Left renal pelvis (tissue), 4 donors: ENCODE measurements around the gene EDAR. TPM values are rescaled to one million over a fixed set of nuclear protein-coding genes. Genes with fewer than 3 reads are reported as not detected.

ENCODE experiments used
- DNase-seq, 4 donors: peaks; one replicate each; pipeline ENCODE4 v3.0.0-alpha.2; 2013; ENCODE audit warnings: low read depth in 4 of 4, low spot score in 3 of 4
- polyA plus RNA-seq, 4 donors: library from polyadenylated mRNA; unstranded; fragments of 120-200 nt; gene quantifications; one replicate each; pipeline ENCODE4 v1.2.1, GENCODE V29; 2013; ENCODE audit not compliant: insufficient read length in 4 of 4

EDAR gene
- polyA plus RNA-seq, 4 donors = 1.6 to 3.5 (median 3.3) TPM

DNA sequence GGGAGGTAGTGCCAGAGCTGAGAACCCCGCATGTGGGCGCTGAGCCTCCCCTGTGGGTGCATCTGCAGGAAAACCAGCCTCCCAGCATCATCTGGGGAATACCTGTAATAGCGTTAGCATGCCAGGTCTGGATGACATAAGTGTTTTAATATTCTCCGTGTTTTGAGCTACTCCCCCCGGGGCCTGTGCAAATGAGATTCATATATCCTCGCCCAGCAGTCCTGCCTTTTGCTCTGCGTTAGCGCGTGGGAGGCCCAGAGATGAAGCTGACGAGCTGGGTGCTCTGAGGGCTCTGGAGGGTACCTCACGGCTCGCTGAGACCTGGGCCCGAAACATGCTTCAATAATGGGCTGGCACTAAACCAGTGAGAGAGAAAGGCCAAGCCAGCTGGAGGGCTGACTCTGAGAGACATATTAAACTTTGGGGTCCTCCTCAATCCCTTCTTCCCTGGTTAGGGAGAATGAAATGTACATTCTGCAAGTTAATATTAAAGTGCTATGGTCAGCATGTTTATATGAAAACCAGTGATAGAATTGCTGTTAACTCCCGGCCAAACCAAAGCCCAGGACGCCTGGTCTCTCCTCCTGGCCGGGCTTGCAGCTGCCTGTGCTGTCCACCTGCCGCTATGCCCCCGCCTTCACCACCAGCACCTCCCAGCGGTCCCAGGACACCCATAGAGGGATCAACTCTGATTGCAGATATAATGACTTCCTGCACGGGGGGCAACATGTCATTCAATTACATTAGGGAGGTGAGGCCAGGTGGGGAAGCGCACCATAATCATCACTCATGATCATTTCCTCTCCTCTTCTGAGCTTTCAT lies 77.0 kb downstream of the EDAR start:
- DNase-seq = no peak

DNA sequence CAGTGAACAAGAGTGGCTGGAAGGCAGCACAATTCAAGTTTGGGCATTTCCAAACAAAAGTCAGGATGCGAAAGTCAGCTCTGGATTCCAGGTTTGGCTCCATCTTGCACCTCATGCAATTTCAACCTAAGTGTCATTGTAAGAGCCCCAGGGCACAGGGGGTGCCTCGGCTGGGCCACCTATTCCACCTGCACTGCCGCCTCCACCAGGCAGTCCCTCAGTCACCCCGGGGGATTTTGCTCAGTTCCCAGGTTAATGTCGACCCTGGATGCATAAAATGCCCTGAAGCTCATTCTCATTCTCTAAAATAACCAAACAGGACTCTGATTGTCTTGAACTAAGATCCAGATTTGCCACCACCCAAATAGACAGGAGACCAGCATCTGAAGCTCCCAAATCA lies 77.6 kb downstream of the EDAR start:
- DNase-seq = no peak

- no peak for DNase-seq
Measured at GRCh38 chr2:108910541-108911396, 78.3 kb downstream of the EDAR start.

- DNase-seq = no peak
Measured at GRCh38 chr2:108910011-108910431, 79.0 kb downstream of the EDAR start.

DNA sequence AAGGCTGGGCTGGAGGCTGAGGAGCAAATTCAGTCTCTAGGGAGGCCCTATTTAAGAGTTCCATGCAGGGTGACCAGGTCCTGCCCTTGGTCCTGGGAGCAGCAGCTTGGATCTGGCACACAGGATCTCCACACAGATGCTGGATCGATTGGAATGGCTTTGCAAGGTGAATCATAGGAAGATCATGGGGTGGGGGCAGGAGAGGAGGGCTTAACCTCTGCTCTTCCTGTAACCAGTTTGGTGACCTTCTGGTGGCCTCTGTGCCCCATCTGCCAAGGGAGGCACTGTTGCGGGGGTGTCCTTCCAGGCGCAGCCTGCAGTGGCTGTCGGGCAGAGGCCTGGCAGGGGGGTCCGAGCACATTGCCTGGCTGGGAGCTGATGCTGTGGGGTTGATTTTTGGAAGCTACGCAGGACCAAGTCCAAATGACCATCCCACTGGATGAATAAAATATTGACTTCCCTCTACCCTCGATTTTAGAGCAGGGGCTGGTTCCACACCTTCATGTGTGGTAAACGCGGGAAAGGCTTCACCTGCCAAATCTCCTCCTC lies 79.7 kb downstream of the EDAR start:
- DNase-seq = no peak

DNA sequence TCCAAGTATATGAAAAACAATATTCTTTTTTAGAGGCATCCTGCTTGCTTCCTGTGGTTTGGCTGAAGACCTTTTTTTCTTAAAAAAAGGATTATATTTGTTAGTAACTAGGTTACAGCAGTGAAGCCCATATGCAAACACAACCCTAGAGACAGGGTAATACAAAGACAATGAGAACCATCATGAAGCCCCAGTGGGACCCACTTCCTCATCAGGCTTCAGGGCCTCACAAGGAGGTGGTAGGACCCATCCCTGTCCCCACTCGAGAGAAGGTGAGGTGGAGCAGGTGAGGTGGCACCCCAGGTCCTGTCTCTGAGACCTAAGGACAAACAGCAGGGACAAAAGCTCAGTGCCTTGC lies 80.3 kb downstream of the EDAR start:
- DNase-seq = no peak

- DNase-seq = no peak
Measured at GRCh38 chr2:108907822-108908712, 81.0 kb downstream of the EDAR start.

DNA sequence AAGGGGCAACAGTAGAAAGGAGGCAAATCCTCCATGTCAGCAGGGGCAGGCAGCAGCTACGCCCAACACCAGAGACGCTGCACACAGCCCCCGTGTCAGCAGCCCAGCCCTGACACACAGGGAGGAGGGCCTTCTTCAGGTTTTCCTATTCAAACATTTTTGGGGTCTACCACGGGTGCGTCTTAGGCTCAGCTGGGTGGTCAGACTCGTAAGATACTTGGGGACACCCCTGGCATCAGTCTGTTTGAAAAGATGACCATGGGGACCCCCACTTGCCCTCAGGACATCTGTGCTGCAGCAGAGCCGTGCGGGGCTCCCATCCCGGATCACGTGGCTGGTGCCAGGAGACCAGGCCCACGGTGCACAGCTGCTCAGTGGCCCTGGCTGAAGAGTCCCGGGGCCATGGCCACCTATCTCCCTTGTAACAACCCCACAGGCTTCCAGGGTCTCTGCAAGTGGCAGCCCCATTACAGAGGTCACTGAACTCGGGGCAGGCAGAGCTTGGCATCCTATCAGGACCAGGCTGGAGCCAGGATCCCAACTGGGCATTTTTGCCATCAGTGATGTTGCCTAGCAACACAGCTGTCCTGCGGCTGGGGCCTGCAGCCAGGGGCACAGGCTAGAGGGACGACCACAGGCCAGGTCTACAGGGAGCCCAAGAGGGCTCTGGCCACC lies 82.5 kb downstream of the EDAR start:
- no peak for DNase-seq

DNA sequence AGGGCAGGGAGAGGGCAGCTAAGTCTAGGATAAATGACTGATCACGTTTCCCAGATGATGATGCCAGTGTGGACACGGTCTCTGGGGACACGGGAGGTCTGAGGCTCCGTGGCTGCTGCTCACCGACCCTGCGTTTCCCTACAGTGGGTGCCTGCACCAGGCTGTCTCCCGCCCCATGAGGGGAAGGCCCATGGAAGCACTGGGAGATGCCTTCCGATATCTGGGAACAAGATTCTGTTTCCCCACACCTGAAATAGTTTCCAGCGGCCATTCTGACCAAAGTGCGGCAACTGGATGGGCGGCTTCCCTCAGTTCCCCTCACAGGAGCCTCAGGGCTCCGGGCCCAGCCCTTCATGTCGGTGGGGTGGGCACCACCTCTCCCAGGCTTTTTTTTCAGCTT lies 83.1 kb downstream of the EDAR start:
- no peak for DNase-seq

DNA sequence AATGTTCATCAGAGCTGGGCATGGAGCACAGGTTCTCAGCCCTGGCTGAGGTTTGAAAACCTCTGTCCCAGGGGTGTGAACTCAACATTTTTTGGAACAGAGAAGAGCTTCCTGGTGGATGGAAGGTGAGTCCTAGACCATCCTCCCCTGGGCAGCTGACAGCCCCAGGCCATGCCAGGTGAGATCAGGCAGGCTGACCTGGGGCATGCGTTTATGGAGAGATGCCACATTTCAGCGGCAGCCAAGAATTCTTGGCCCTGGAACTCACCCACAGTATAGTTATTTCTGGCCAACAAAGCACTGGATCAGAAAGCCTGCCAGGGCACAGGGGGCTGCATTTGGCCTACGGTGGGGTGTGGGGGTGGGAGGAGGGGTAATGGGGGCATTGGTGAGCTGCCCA lies 83.8 kb downstream of the EDAR start:
- DNase-seq = no peak

DNA sequence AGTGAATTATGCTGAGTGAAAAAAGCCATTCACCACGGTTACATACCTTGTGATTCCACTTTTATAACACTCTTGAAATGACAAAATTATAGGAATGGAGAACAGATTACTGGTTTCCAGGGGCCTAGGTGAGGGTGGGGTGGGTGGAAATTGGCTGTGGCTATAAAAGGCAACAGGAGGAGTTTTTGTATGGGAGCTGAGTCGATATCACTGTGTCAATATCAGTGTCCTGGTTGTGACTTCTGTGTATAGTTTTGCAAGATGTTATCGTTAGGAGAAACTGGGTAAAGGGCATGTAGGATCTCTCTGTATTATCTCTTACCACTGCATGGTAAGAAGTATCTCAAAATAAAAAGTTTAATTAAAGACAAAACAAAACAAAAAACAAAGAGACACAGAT lies 84.3 kb downstream of the EDAR start:
- DNase-seq = no peak

GRCh38 chr2:108898315-108899082 lies 90.5 kb downstream of the EDAR start:
- DNase-seq = no peak

DNA sequence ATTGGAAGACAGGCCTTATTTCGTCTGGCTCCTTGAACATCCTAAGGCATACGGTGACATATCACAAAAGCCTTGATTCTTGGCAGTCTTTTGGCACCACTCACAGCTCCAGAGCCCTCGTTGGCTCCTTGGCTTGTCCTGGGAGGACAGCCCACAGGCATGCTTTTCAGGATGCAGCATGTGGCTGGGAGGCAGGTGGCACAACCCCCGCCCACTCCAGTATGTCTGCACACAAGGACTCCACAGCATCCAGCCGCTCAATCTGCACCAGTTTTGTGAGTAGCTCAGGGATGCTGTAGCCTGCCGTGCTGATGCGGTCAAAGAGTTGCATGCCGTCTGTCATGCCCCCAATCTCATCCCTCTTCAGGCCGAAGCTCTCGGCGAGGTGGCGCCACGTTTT lies 92.3 kb downstream of the EDAR start:
- DNase-seq = no peak

GRCh38 chr2:108895188-108895587 lies 93.8 kb downstream of the EDAR start:
- DNase-seq = no peak

- no peak for DNase-seq
Measured at GRCh38 chr2:108894766-108895165, 94.3 kb downstream of the EDAR start.

DNA sequence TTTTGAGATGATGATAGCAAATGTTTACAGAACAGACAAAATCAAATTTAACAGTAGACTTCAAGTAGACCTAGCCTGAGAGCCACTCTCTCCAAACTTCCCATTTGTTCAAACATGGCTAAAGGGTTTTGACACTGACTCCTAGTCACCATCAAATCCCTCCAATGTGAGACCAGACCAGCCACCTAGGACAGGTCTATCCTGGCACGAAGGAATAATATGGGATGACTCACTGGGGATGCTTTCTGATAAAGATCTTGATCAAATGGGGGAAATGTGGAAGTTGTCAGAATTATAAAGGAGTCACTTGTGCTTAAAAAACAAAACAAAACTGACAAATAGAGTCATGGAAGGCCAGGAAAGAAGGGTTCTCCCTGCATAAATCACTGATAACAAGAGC lies 95.7 kb downstream of the EDAR start:
- DNase-seq = no peak

- DNase-seq = no peak
Measured at GRCh38 chr2:108889907-108890306, 99.1 kb downstream of the EDAR start.

DNA sequence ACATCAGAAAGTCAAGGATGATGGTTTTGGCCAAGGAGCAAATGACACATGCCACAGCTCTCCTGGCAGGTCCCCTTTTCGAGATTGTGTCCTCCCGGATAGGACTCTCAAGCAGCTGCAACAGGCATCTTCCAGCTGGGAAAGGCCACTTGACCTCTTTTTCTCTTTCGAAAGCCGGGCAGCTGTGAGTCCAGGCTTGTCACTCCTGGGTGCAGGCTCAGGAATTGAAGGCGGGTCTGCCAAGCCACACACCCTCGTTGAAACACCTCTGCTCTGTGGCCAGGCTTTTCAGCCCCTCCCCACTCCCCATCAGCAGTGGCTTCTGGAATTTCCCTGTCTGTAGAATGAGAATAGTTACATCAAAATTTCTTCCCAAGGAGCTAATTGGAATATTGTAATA lies 104.4 kb downstream of the EDAR start:
- no peak for DNase-seq

- no peak for DNase-seq
Measured at GRCh38 chr2:108878276-108878675, 110.7 kb downstream of the EDAR start.
